GM12878 (cell line): ENCODE results near the gene MYL11. TPM values are rescaled to one million over a fixed set of nuclear protein-coding genes. Genes with fewer than 3 reads are reported as not detected.

Experiments used
- ATAC-seq: fragments of 200-7000 bp; cut with Tn5 transposase; 3 replicates; pipeline ENCODE4 v1.9.1; 2020; ENCODE audit warnings: mild to moderate bottlenecking, moderate library complexity
- BruUV-seq: library from RNA; stranded (reverse); fragments of 400-500 nt; replicated peaks from 2 replicates; lab custom pipeline; 2021; lab: Mats Ljungman, UMichigan
- CTCF ChIA-PET: fragments of 300-600 bp; sonication (Branson Sonifier 250); formaldehyde crosslinking; extraction: SDS; loops from one replicate; lab custom pipeline; 2021; ENCODE audit warnings: inconsistent platforms; lab: Yijun Ruan, JAX
- POLR2A ChIA-PET: fragments of 350-600 bp; formaldehyde crosslinking; extraction: SDS; loops from one replicate; lab custom pipeline; 2021; ENCODE audit warnings: inconsistent platforms; lab: Charles Lee
- RAD21 ChIA-PET: fragments of 300-600 bp; sonication (Branson Sonifier 250); formaldehyde crosslinking; loops from one replicate; lab custom pipeline; 2023; ENCODE audit warnings: antibody characterized with exemption; ENCODE audit not compliant: unreplicated experiment; lab: Charles Lee
- SMC1A ChIA-PET: fragments of 300-600 bp; sonication (Branson Sonifier 250); formaldehyde crosslinking; loops from one replicate; lab custom pipeline; 2023; ENCODE audit not compliant: unreplicated experiment, uncharacterized antibody; lab: Charles Lee
- DNase-seq: peaks from one replicate; pipeline ENCODE4 v3.0.0-alpha.2; 2011; ENCODE audit warnings: low read depth, low spot score
- FAIRE-seq: peaks from 3 replicates; lab custom pipeline; 2011; peaks lifted over from hg19 to GRCh38; lab: Jason Lieb, UNC
- H2AFZ ChIP-seq: 2 replicates; pipeline ENCODE4 v1.6.0; 2011; ENCODE audit warnings: low read depth, low read length, control low read depth; ENCODE audit not compliant: control insufficient read depth
- H3K27ac ChIP-seq: 2 replicates; pipeline ENCODE4 v1.5.1; 2011; ENCODE audit warnings: control low read depth; ENCODE audit not compliant: control insufficient read depth, insufficient read depth
- H3K27me3 ChIP-seq, 2 experiments: replicated peaks in 1 of 2; 2 replicates each; pipeline versions ENCODE4 v1.6.0 to v1.6.1; 2011; ENCODE audit warnings: low read length in 1 of 2; ENCODE audit not compliant: control insufficient read depth in 2 of 2, insufficient read depth in 2 of 2
- H3K36me3 ChIP-seq, 2 experiments: 2 replicates each; pipeline ENCODE4 v1.5.1; 2011; ENCODE audit warnings: low read length in 1 of 2; ENCODE audit not compliant: control insufficient read depth in 2 of 2, insufficient read depth in 2 of 2
- H3K4me1 ChIP-seq: 2 replicates; pipeline ENCODE4 v1.6.1; 2011; ENCODE audit warnings: mild to moderate bottlenecking, low read length, moderate library complexity, mixed read lengths; ENCODE audit not compliant: control insufficient read depth, insufficient read depth
- H3K4me2 ChIP-seq: 2 replicates; pipeline ENCODE4 v1.6.0; 2011; ENCODE audit warnings: control low read depth; ENCODE audit not compliant: control insufficient read depth, insufficient read depth
- H3K4me3 ChIP-seq: fragments of 200-600 bp; sonication (generic); 2 replicates; pipeline ENCODE4 v1.5.1; 2016
- H3K79me2 ChIP-seq: 2 replicates; pipeline ENCODE4 v1.6.0; 2011; ENCODE audit warnings: low read length; ENCODE audit not compliant: control insufficient read depth, insufficient read depth
- H3K9ac ChIP-seq: 2 replicates; pipeline ENCODE4 v1.8.0; 2011; ENCODE audit warnings: low read length, control low read depth, mixed read lengths; ENCODE audit not compliant: control insufficient read depth, insufficient read depth
- H3K9me3 ChIP-seq: replicated peaks from 3 replicates; pipeline ENCODE4 v1.5.1; 2011; ENCODE audit warnings: mild to moderate bottlenecking, low read length; ENCODE audit not compliant: control insufficient read depth, insufficient read depth
- H4K20me1 ChIP-seq: 2 replicates; pipeline ENCODE4 v1.6.0; 2011; ENCODE audit not compliant: control insufficient read depth, insufficient read depth
- CHD4 ChIP-seq: fragments of 200-600 bp; sonication (generic); IDR thresholded peaks from 2 replicates; pipeline ENCODE4 v1.6.1; 2016; ENCODE audit warnings: mild to moderate bottlenecking
- EED ChIP-seq: sonication (generic); IDR thresholded peaks from 2 replicates; pipeline ENCODE4 v1.6.1; 2016; ENCODE audit warnings: antibody characterized with exemption, low read depth
- ESRRA ChIP-seq: IDR thresholded peaks from 2 replicates; pipeline ENCODE4 v1.6.1; 2012; ENCODE audit warnings: mild to moderate bottlenecking, low read length, improper control_type of control experiment
- IKZF1 ChIP-seq: fragments of 450-650 bp; conservative IDR thresholded peaks from 2 replicates; pipeline ENCODE4 v1.6.1; 2017; ENCODE audit warnings: antibody characterized with exemption, mild to moderate bottlenecking
- IKZF2 ChIP-seq, 2 experiments: fragments of 450-650 bp; IDR thresholded peaks; 2 replicates each; pipeline ENCODE4 v1.6.1; 2017; ENCODE audit warnings: mild to moderate bottlenecking in 2 of 2, moderate library complexity in 2 of 2
- POLR2AphosphoS2 ChIP-seq: IDR thresholded peaks from 2 replicates; pipeline ENCODE4 v1.6.1; 2011; ENCODE audit warnings: low read depth, mild to moderate bottlenecking, low read length, improper control_type of control experiment, moderate library complexity
- RB1 ChIP-seq: fragments of 450-650 bp; formaldehyde crosslinking; IDR thresholded peaks from 2 replicates; pipeline ENCODE4 v1.6.1; 2017; ENCODE audit warnings: mild to moderate bottlenecking, borderline replicate concordance
- RCOR1 ChIP-seq: conservative IDR thresholded peaks from 2 replicates; pipeline ENCODE4 v1.6.1; 2012; ENCODE audit warnings: low read depth, low read length, improper control_type of control experiment
- SIN3A ChIP-seq: IDR thresholded peaks from 2 replicates; pipeline ENCODE4 v1.6.1; 2012; ENCODE audit warnings: low read depth, low read length, improper control_type of control experiment
- SRF ChIP-seq, 2 experiments: IDR thresholded peaks; 2 replicates each; pipeline ENCODE4 v1.6.1; 2011; ENCODE audit warnings: low read depth in 2 of 2, low read length in 2 of 2, mild to moderate bottlenecking in 1 of 2, moderate library complexity in 1 of 2
- WGBS: methylation state at CpG from one replicate; pipeline ENCODE4 v1.1.6; 2016; ENCODE audit warnings: low lambda C conversion rate; ENCODE audit not compliant: insufficient replicate concordance, insufficient coverage; ENCODE audit errors: missing lambda C conversion rate; 5-methylcytosine and 5-hydroxymethylcytosine counted together
- in situ Hi-C: fragments of 300-500 bp; cut with MboI; formaldehyde crosslinking; loops from 9 replicates; pipeline ENCODE4 v1.14.3; 2018; ENCODE audit warnings: mixed read lengths
- intact Hi-C: fragments of 100-400 bp; cut with micrococcal nuclease; formaldehyde crosslinking; loops from one replicate; pipeline ENCODE4 v1.14.2; 2022; ENCODE audit not compliant: unreplicated experiment
- polyA plus RNA-seq, 11 experiments: library from polyadenylated mRNA; depleted of rRNA in 4 of 11; unstranded in 6 of 11; stranded (reverse) in 5 of 11; fragments of >200 nt; fragmentation: Nextera tagmentation in 4 of 11; fragmentation: Illumina TruSeq in 1 of 11; extraction: Ambion mirVana in 4 of 11; extraction: Trizol in 1 of 11; gene quantifications; 1 replicate in 1 of 11; 2 replicates in 10 of 11; pipeline versions ENCODE4 v1.2.1 to v1.2.3, GENCODE V29; 2011 to 2016; ENCODE audit warnings: inconsistent platforms in 2 of 11, missing spikeins in 2 of 11, low read depth in 1 of 11
- total RNA-seq, 4 experiments: library from RNA; depleted of rRNA in 3 of 4; stranded (reverse); fragments of >200 nt in 3 of 4; fragmentation: Illumina TruSeq in 1 of 4; extraction: Trizol in 1 of 4; gene quantifications; 2 replicates each; pipeline versions ENCODE4 v1.2.1 to v1.2.3, GENCODE V29; 2013 to 2021
- TF ChIP-seq, protein P1 (sequence below): fragments of 450-650 bp; formaldehyde crosslinking; IDR thresholded peaks from 2 replicates; pipeline ENCODE4 v1.4.0; 2020; ENCODE audit warnings: mild to moderate bottlenecking, moderate library complexity
- TF ChIP-seq, protein P2 (sequence below): IDR thresholded peaks from 2 replicates; pipeline ENCODE4 v1.6.1; 2012; ENCODE audit warnings: low read depth, low read length, improper control_type of control experiment
- TF ChIP-seq, protein P3 (sequence below): fragments of 450-650 bp; IDR thresholded peaks from 2 replicates; pipeline ENCODE4 v1.6.1; 2016; ENCODE audit warnings: mild to moderate bottlenecking, moderate library complexity, borderline replicate concordance
- TF ChIP-seq, protein P4 (sequence below): fragments of 450-650 bp; IDR thresholded peaks from 2 replicates; pipeline ENCODE4 v1.6.1; 2016; ENCODE audit warnings: mild to moderate bottlenecking

MYL11 gene
- total and polyA plus RNA-seq, 10 of the 15 experiments (the other 5 are each of a cell fraction or from before 2014, with no cell fraction given): 0.19 to 1.2 (median 0.61) TPM; not detected in 5

DNA sequence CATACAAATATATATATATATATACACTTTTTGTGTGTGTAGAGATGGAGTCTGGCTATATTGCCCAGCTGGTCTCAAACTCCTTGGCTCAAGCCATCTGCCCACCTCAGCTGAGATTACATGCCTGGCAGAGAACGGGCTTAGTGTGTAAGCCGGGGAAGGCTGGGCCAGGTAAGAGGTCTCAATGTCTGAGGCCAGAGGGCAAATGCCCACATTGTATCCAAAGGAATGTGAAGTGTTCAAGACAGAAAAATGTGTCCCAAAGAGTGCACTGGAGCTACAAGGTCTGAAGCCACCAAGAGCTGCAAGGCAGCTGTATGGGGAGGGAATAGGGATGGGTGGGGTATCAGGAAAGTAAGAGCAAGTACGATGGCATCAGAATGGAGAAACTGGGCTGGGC, 28.3 kb upstream of the MYL11 start (continued):
- TF ChIP-seq, protein P1, sequence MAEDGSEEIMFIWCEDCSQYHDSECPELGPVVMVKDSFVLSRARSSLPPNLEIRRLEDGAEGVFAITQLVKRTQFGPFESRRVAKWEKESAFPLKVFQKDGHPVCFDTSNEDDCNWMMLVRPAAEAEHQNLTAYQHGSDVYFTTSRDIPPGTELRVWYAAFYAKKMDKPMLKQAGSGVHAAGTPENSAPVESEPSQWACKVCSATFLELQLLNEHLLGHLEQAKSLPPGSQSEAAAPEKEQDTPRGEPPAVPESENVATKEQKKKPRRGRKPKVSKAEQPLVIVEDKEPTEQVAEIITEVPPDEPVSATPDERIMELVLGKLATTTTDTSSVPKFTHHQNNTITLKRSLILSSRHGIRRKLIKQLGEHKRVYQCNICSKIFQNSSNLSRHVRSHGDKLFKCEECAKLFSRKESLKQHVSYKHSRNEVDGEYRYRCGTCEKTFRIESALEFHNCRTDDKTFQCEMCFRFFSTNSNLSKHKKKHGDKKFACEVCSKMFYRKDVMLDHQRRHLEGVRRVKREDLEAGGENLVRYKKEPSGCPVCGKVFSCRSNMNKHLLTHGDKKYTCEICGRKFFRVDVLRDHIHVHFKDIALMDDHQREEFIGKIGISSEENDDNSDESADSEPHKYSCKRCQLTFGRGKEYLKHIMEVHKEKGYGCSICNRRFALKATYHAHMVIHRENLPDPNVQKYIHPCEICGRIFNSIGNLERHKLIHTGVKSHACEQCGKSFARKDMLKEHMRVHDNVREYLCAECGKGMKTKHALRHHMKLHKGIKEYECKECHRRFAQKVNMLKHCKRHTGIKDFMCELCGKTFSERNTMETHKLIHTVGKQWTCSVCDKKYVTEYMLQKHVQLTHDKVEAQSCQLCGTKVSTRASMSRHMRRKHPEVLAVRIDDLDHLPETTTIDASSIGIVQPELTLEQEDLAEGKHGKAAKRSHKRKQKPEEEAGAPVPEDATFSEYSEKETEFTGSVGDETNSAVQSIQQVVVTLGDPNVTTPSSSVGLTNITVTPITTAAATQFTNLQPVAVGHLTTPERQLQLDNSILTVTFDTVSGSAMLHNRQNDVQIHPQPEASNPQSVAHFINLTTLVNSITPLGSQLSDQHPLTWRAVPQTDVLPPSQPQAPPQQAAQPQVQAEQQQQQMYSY: no peak
- TF ChIP-seq, protein P2, sequence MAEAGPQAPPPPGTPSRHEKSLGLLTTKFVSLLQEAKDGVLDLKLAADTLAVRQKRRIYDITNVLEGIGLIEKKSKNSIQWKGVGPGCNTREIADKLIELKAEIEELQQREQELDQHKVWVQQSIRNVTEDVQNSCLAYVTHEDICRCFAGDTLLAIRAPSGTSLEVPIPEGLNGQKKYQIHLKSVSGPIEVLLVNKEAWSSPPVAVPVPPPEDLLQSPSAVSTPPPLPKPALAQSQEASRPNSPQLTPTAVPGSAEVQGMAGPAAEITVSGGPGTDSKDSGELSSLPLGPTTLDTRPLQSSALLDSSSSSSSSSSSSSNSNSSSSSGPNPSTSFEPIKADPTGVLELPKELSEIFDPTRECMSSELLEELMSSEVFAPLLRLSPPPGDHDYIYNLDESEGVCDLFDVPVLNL: no peak

DNA sequence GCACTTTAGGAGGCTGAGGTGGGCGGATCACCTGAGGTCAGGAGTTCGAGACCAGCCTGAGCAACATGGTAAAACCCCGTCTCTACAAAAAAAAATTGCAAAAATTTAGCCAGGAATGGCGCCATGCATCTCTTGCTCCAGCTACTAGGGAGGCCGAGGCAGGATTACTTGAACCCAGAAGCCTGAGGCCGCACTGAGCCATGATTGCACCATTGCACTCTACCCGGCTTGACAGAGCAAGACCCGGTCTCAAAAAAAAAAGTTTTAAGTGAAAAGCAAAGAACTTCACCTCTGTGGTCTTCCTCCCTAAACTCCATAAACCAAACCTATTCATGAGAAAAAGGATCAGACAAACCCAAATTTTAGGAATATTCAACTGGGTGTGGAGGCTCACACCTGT, 26.5 kb upstream of the MYL11 start:
- Histone ChIP-seq H3K4me2 (no peak overlapping the region), H3K4me1 (peaks cover 24% of the 10 kb centered on the region), H3K9me3 (no peaks in the 10 kb centered on the region), H3K27ac (no peak overlapping the region), H3K4me3 (no peak overlapping the region), H4K20me1 (peaks cover 8% of the 10 kb centered on the region), H3K36me3 (peaks cover 0 to 4% of the 10 kb centered on the region in 2 experiments), H3K79me2 (no peaks in the 10 kb centered on the region), H2AFZ (no peak overlapping the region), H3K27me3 (no peaks in the 10 kb centered on the region), H3K9ac (no peak overlapping the region)
- FAIRE-seq (no peak), ATAC-seq (no peak), DNase-seq (no peak)
- no TSS peak for BruUV-seq
- intact Hi-C loops (no loop called here), in situ Hi-C loops (no loop called here)
- POLR2A ChIA-PET: no interaction called here
- SMC1A ChIA-PET: no interaction called here
- RAD21 ChIA-PET: no interaction called here
- WGBS: 95% methylated on average over 8 of the region's 8 CpGs
- CTCF ChIA-PET: interaction anchor here (0.6 kb wide), 1 partner anchor 47 kb away, joined by 3 read pairs; the partner anchor contains the start of gene ZNF48
- TF ChIP-seq IKZF2 (IDR thresholded peaks at IDR 0.05): no peak
- TF ChIP-seq SIN3A: no peak
- TF ChIP-seq EED: no peak
- no peak for TF ChIP-seq RB1
- no peak for TF ChIP-seq IKZF1
- TF ChIP-seq ESRRA: no peak
- TF ChIP-seq RCOR1: no peak
- TF ChIP-seq, protein P3, sequence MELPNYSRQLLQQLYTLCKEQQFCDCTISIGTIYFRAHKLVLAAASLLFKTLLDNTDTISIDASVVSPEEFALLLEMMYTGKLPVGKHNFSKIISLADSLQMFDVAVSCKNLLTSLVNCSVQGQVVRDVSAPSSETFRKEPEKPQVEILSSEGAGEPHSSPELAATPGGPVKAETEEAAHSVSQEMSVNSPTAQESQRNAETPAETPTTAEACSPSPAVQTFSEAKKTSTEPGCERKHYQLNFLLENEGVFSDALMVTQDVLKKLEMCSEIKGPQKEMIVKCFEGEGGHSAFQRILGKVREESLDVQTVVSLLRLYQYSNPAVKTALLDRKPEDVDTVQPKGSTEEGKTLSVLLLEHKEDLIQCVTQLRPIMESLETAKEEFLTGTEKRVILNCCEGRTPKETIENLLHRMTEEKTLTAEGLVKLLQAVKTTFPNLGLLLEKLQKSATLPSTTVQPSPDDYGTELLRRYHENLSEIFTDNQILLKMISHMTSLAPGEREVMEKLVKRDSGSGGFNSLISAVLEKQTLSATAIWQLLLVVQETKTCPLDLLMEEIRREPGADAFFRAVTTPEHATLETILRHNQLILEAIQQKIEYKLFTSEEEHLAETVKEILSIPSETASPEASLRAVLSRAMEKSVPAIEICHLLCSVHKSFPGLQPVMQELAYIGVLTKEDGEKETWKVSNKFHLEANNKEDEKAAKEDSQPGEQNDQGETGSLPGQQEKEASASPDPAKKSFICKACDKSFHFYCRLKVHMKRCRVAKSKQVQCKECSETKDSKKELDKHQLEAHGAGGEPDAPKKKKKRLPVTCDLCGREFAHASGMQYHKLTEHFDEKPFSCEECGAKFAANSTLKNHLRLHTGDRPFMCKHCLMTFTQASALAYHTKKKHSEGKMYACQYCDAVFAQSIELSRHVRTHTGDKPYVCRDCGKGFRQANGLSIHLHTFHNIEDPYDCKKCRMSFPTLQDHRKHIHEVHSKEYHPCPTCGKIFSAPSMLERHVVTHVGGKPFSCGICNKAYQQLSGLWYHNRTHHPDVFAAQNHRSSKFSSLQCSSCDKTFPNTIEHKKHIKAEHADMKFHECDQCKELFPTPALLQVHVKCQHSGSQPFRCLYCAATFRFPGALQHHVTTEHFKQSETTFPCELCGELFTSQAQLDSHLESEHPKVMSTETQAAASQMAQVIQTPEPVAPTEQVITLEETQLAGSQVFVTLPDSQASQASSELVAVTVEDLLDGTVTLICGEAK: no peak
- TF ChIP-seq, protein P4, sequence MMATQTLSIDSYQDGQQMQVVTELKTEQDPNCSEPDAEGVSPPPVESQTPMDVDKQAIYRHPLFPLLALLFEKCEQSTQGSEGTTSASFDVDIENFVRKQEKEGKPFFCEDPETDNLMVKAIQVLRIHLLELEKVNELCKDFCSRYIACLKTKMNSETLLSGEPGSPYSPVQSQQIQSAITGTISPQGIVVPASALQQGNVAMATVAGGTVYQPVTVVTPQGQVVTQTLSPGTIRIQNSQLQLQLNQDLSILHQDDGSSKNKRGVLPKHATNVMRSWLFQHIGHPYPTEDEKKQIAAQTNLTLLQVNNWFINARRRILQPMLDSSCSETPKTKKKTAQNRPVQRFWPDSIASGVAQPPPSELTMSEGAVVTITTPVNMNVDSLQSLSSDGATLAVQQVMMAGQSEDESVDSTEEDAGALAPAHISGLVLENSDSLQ: no peak
- no peak for TF ChIP-seq CHD4
- no peak for TF ChIP-seq SRF (IDR thresholded peaks at IDR 0.05; ENCODE audit: low read depth in 2 of 2, low read length in 2 of 2)
- TF ChIP-seq POLR2AphosphoS2: no peak
